ENCODE measurements around the gene HM13.

- TF ChIP-seq, protein P1, sequence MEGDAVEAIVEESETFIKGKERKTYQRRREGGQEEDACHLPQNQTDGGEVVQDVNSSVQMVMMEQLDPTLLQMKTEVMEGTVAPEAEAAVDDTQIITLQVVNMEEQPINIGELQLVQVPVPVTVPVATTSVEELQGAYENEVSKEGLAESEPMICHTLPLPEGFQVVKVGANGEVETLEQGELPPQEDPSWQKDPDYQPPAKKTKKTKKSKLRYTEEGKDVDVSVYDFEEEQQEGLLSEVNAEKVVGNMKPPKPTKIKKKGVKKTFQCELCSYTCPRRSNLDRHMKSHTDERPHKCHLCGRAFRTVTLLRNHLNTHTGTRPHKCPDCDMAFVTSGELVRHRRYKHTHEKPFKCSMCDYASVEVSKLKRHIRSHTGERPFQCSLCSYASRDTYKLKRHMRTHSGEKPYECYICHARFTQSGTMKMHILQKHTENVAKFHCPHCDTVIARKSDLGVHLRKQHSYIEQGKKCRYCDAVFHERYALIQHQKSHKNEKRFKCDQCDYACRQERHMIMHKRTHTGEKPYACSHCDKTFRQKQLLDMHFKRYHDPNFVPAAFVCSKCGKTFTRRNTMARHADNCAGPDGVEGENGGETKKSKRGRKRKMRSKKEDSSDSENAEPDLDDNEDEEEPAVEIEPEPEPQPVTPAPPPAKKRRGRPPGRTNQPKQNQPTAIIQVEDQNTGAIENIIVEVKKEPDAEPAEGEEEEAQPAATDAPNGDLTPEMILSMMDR (IDR thresholded peaks at IDR 0.05), result peak; percentile 44 to 80 (median 69)
- no peak for TF ChIP-seq POLR2A (IDR thresholded peaks at IDR 0.05)
Measured at GRCh38 chr20:31569163-31570020, 55.1 kb downstream of the HM13 start.
